H1 (cell line): ENCODE results near the gene PTBP3. TPM values are rescaled to one million over a fixed set of nuclear protein-coding genes. Genes with fewer than 3 reads are reported as not detected.
A peak's percentile ranks its signal among the peaks of the same experiment; 100 is the strongest.

Source experiments
- CTBP2 ChIP-seq: IDR thresholded peaks from 2 replicates; pipeline ENCODE4 v1.7.0; 2011; ENCODE audit warnings: borderline replicate concordance, mild to moderate bottlenecking, moderate library complexity, mixed read lengths, low read length; ENCODE audit not compliant: insufficient read depth, insufficient read length
- EZH2 ChIP-seq: fragments of 200-600 bp; sonication (generic); IDR thresholded peaks from 2 replicates; pipeline ENCODE4 v1.7.1; 2012; ENCODE audit warnings: low read depth, mild to moderate bottlenecking, moderate library complexity, low read length, inconsistent platforms; ENCODE audit not compliant: severe bottlenecking
- NRF1 ChIP-seq: IDR thresholded peaks from 2 replicates; pipeline ENCODE4 v1.6.1; 2011; ENCODE audit warnings: mild to moderate bottlenecking, low read depth, low read length, improper control_type of control experiment
- POLR2AphosphoS5 ChIP-seq: IDR thresholded peaks from 2 replicates; pipeline ENCODE4 v1.6.1; 2011; ENCODE audit warnings: low read depth, low read length
- RBBP5 ChIP-seq: IDR thresholded peaks from 2 replicates; pipeline ENCODE4 v1.7.1; 2012; ENCODE audit warnings: low read depth, mild to moderate bottlenecking, inconsistent platforms, low read length, moderate library complexity, borderline replicate concordance
- SIN3A ChIP-seq, 2 experiments: IDR thresholded peaks in 1 of 2; conservative IDR thresholded peaks in 1 of 2; 2 replicates each; pipeline ENCODE4 v1.6.1; 2011 to 2012; ENCODE audit warnings: low read length in 2 of 2, improper control_type of control experiment in 1 of 2, low read depth in 1 of 2, mild to moderate bottlenecking in 1 of 2
- SP1 ChIP-seq: IDR thresholded peaks from 2 replicates; pipeline ENCODE4 v1.6.1; 2011; ENCODE audit warnings: low read depth, low read length
- SUZ12 ChIP-seq: fragments of 200-600 bp; sonication (generic); IDR thresholded peaks from 2 replicates; pipeline ENCODE4 v1.6.1; 2012; ENCODE audit warnings: mild to moderate bottlenecking, inconsistent platforms, low read length, moderate library complexity, mixed read lengths
- TAF1 ChIP-seq: IDR thresholded peaks from 2 replicates; pipeline ENCODE4 v1.6.1; 2011; ENCODE audit warnings: mild to moderate bottlenecking, low read depth, low read length
- polyA plus RNA-seq, 7 experiments: library from polyadenylated mRNA; depleted of rRNA in 3 of 7; stranded (reverse) in 5 of 7; unstranded in 2 of 7; fragments of >200 nt in 5 of 7; fragments of 200-250 nt in 2 of 7; gene quantifications; 1 replicate in 5 of 7; 2 replicates in 1 of 7; 4 replicates in 1 of 7; pipeline versions ENCODE4 v1.2.1 to v1.2.3, GENCODE V29; 2011 to 2013; ENCODE audit warnings: missing spikeins in 2 of 7, mixed read lengths in 2 of 7
- total RNA-seq: library from RNA; stranded (reverse); fragmentation: NEBNext Ultra II Directional; extraction: Animal tissue kit (Norgen Biotek cat#: 25700); gene quantifications from 2 replicates; pipeline ENCODE4 v1.2.1, GENCODE V29; 2021

PTBP3 gene
- total and polyA plus RNA-seq, 2 of the 8 experiments (the other 6 are each of a cell fraction or from before 2014, with no cell fraction given), result 51.0 to 124 TPM

GRCh38 chr9:112332977-112333638 is at the start of gene PTBP3 (continued):
- 0 out of 2 replicates have a peak, but pooled peaks have one; percentile 34 for TF ChIP-seq SUZ12
- TF ChIP-seq SIN3A (conservative IDR thresholded peaks at IDR 0.05 in 1 of 2, IDR thresholded peaks at IDR 0.05 in 1 of 2; ENCODE audit: low read depth in 1 of 2, low read length in 2 of 2), result peak; percentile 25 to 50; a peak in 1 of 4 replicates
- no peak for TF ChIP-seq SP1
- peak; percentile 63; the same call in 1 of the 2 replicates for TF ChIP-seq POLR2AphosphoS5
- TF ChIP-seq RBBP5, result peak; percentile 97; the same call in 1 of the 2 replicates
- TF ChIP-seq CTBP2, result no peak
- TF ChIP-seq TAF1, result peak; percentile 58
- TF ChIP-seq EZH2, result no peak
- TF ChIP-seq NRF1, result no peak
- TF ChIP-seq, all 59 proteins: peak for 15
